Mesothelial cell of epicardium (in vitro differentiated cells): ENCODE measurements around the gene LCN2. TPM values are rescaled to one million over a fixed set of nuclear protein-coding genes. Genes with fewer than 3 reads are reported as not detected.
"Not testable (repeated sequence)": the region's sequence is repeated elsewhere in the genome, so short reads cannot be mapped to it uniquely, and the experiment has no call there.

Experiments used
- DNase-seq, 2 experiments: peaks; one replicate each; pipeline ENCODE4 v3.0.0; 2021; ENCODE audit warnings: low spot score in 2 of 2; ENCODE audit not compliant: unreplicated experiment in 2 of 2
- H3K27ac Mint-ChIP-seq: 2 replicates; pipeline ENCODE4 v1.8.0; 2021; ENCODE audit warnings: mixed read lengths
- H3K27me3 Mint-ChIP-seq: 2 replicates; pipeline ENCODE4 v1.8.0; 2021; ENCODE audit warnings: low read depth, mixed read lengths
- H3K36me3 Mint-ChIP-seq: 2 replicates; pipeline ENCODE4 v1.8.0; 2021; ENCODE audit warnings: mixed read lengths
- H3K4me1 Mint-ChIP-seq: 2 replicates; pipeline ENCODE4 v1.8.0; 2021; ENCODE audit warnings: mixed read lengths
- H3K4me3 Mint-ChIP-seq: 2 replicates; pipeline ENCODE4 v1.8.0; 2021; ENCODE audit warnings: mild to moderate bottlenecking, moderate library complexity, mixed read lengths
- H3K9me3 Mint-ChIP-seq: 2 replicates; pipeline ENCODE4 v1.8.0; 2021; ENCODE audit warnings: mixed read lengths
- total RNA-seq: library from RNA; stranded (reverse); gene quantifications from 3 replicates; pipeline ENCODE4 v1.2.1, GENCODE V29; 2021
- TF ChIP-seq, protein P1 (sequence below): fragments of 200-600 bp; sonication (generic); IDR thresholded peaks from one replicate; pipeline ENCODE4 v1.5.0; 2021; ENCODE audit warnings: antibody characterized with exemption; ENCODE audit not compliant: unreplicated experiment

The LCN2 gene
- total RNA-seq, 1 donor from 2014 or later, result not detected

DNA sequence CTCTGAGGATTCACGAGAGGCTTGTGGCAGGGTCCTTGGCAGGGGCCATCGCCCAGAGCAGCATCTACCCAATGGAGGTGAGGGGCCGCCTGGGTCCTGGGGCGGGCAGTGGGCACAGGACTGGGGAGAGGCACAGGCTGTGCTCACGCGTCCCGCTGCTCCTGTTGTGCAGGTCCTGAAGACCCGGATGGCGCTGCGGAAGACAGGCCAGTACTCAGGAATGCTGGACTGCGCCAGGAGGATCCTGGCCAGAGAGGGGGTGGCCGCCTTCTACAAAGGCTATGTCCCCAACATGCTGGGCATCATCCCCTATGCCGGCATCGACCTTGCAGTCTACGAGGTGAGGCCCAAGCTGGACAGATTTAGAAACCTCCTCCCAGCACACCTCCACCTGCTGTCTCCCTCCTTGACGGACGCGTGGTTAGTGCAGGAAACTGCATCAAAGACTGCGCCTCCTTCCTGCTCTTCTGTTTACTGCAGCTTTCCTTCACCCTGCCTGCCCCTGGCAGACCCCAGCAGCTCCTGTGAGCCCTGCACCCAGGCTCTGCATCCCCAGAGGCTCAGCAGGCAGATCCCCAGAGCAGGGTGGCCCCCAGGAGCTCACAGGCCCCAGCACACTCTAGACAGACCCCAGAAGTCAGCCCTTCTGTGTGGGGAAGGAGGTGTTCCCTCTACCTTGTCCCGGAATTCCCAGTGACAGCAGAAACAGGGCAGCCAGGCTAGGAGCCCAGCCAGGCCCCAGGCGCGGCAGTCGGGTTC lies 42.9 kb upstream of the LCN2 start:
- Mint-ChIP-seq H3K27ac (no peak overlapping the region), H3K9me3 (no peaks in the 10 kb centered on the region), H3K27me3 (no peaks in the 10 kb centered on the region), H3K4me3 (no peak overlapping the region), H3K4me1 (no peaks in the 10 kb centered on the region), H3K36me3 (peaks cover 23% of the 10 kb centered on the region)
- DNase-seq, result no peak
- TF ChIP-seq, protein P1, sequence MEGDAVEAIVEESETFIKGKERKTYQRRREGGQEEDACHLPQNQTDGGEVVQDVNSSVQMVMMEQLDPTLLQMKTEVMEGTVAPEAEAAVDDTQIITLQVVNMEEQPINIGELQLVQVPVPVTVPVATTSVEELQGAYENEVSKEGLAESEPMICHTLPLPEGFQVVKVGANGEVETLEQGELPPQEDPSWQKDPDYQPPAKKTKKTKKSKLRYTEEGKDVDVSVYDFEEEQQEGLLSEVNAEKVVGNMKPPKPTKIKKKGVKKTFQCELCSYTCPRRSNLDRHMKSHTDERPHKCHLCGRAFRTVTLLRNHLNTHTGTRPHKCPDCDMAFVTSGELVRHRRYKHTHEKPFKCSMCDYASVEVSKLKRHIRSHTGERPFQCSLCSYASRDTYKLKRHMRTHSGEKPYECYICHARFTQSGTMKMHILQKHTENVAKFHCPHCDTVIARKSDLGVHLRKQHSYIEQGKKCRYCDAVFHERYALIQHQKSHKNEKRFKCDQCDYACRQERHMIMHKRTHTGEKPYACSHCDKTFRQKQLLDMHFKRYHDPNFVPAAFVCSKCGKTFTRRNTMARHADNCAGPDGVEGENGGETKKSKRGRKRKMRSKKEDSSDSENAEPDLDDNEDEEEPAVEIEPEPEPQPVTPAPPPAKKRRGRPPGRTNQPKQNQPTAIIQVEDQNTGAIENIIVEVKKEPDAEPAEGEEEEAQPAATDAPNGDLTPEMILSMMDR, result no peak

DNA sequence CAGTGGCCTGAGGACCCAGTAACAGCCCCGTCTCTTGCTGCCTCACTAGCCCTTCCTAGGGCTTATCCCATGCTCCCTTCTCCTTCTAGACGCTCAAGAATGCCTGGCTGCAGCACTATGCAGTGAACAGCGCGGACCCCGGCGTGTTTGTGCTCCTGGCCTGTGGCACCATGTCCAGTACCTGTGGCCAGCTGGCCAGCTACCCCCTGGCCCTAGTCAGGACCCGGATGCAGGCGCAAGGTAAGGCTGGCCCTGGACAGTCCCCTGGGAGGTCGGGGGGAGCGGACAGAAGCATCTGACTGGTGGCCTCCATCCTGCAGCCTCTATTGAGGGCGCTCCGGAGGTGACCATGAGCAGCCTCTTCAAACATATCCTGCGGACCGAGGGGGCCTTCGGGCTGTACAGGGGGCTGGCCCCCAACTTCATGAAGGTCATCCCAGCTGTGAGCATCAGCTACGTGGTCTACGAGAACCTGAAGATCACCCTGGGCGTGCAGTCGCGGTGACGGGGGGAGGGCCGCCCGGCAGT lies 42.2 kb upstream of the LCN2 start:
- H3K36me3 Mint-ChIP-seq, result peaks cover 21% of the 10 kb centered on the region
- no peaks in the 10 kb centered on the region for H3K27me3 Mint-ChIP-seq
- H3K4me3 Mint-ChIP-seq, result no peak overlapping the region
- H3K9me3 Mint-ChIP-seq, result no peaks in the 10 kb centered on the region
- TF ChIP-seq, protein P1, result no peak
- no peak for DNase-seq
- H3K27ac Mint-ChIP-seq, result no peak overlapping the region
- no peaks in the 10 kb centered on the region for H3K4me1 Mint-ChIP-seq

DNA sequence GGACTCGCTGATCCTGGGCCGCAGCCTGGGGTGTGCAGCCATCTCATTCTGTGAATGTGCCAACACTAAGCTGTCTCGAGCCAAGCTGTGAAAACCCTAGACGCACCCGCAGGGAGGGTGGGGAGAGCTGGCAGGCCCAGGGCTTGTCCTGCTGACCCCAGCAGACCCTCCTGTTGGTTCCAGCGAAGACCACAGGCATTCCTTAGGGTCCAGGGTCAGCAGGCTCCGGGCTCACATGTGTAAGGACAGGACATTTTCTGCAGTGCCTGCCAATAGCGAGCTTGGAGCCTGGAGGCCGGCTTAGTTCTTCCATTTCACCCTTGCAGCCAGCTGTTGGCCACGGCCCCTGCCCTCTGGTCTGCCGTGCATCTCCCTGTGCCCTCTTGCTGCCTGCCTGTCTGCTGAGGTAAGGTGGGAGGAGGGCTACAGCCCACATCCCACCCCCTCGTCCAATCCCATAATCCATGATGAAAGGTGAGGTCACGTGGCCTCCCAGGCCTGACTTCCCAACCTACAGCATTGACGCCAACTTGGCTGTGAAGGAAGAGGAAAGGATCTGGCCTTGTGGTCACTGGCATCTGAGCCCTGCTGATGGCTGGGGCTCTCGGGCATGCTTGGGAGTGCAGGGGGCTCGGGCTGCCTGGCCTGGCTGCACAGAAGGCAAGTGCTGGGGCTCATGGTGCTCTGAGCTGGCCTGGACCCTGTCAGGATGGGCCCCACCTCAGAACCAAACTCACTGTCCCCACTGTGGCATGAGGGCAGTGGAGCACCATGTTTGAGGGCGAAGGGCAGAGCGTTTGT lies 41.6 kb upstream of the LCN2 start:
- no peak overlapping the region for H3K4me3 Mint-ChIP-seq
- no peak overlapping the region for H3K27ac Mint-ChIP-seq
- no peaks in the 10 kb centered on the region for H3K9me3 Mint-ChIP-seq
- peaks cover 16% of the 10 kb centered on the region for H3K36me3 Mint-ChIP-seq
- H3K27me3 Mint-ChIP-seq, result no peaks in the 10 kb centered on the region
- H3K4me1 Mint-ChIP-seq, result no peaks in the 10 kb centered on the region
- TF ChIP-seq, protein P1, result no peak
- DNase-seq, result no peak

DNA sequence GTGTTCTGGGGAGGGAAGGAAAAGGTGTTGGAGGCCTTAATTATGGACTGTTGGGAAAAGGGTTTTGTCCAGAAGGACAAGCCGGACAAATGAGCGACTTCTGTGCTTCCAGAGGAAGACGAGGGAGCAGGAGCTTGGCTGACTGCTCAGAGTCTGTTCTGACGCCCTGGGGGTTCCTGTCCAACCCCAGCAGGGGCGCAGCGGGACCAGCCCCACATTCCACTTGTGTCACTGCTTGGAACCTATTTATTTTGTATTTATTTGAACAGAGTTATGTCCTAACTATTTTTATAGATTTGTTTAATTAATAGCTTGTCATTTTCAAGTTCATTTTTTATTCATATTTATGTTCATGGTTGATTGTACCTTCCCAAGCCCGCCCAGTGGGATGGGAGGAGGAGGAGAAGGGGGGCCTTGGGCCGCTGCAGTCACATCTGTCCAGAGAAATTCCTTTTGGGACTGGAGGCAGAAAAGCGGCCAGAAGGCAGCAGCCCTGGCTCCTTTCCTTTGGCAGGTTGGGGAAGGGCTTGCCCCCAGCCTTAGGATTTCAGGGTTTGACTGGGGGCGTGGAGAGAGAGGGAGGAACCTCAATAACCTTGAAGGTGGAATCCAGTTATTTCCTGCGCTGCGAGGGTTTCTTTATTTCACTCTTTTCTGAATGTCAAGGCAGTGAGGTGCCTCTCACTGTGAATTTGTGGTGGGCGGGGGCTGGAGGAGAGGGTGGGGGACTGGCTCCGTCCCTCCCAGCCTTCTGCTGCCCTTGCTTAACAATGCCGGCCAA lies 40.8 kb upstream of the LCN2 start:
- TF ChIP-seq, protein P1, result no peak
- no peaks in the 10 kb centered on the region for H3K27me3 Mint-ChIP-seq
- no peaks in the 10 kb centered on the region for H3K4me1 Mint-ChIP-seq
- peak overlapping the region; percentile 9 for H3K27ac Mint-ChIP-seq
- DNase-seq, result no peak
- no peak overlapping the region for H3K4me3 Mint-ChIP-seq
- peaks cover 14% of the 10 kb centered on the region for H3K36me3 Mint-ChIP-seq
- H3K9me3 Mint-ChIP-seq, result no peaks in the 10 kb centered on the region

DNA sequence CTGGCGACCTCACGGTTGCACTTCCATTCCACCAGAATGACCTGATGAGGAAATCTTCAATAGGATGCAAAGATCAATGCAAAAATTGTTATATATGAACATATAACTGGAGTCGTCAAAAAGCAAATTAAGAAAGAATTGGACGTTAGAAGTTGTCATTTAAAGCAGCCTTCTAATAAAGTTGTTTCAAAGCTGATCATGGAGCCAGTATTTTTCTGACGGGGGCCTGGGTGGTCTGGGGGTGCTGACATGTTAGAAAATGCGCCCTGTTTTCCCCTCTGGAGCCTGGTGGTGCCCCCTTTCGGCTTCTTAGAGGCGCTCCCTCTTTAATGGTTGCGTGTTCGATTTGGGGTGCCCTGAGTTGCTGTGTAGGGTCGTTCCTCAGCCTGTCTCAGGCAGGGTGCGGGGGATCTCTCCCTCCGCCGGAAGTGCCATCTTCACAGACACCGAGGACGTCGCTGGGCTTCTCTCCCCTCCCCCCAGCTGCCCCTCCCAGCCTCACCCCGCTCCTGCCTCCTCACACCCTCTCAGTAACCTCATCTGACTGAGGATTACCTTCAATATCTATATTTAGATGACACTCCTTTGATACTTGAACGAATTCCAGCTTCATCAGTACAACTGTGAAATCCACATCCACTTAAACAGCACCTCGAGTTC lies 40.1 kb upstream of the LCN2 start:
- H3K9me3 Mint-ChIP-seq, result no peaks in the 10 kb centered on the region
- H3K4me1 Mint-ChIP-seq, result no peaks in the 10 kb centered on the region
- H3K27me3 Mint-ChIP-seq, result no peaks in the 10 kb centered on the region
- H3K27ac Mint-ChIP-seq, result peak overlapping the region; percentile 9
- no peak for DNase-seq
- H3K36me3 Mint-ChIP-seq, result peaks cover 12% of the 10 kb centered on the region
- TF ChIP-seq, protein P1, result no peak
- no peak overlapping the region for H3K4me3 Mint-ChIP-seq

DNA sequence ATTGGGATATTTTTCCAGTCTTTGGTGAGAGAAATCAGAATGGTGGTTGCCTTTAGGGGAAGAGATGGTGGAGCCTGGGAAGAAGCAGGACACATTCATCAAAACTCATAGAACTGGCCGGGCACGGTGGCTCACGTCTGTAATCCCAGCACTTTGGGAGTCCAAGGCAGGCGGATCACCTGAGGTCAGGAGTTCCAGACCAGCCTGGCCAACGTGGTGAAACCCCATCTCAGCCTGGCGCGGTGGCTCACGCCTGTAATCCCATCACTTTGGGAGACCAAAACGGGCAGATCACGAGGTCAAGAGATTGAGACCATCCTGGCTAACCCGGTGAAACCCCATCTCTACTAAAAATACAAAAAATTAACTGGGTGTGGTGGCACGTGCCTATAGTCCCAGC lies 37.5 kb upstream of the LCN2 start:
- DNase-seq, H3K36me3 Mint-ChIP-seq, H3K4me1 Mint-ChIP-seq, H3K27me3 Mint-ChIP-seq, H3K27ac Mint-ChIP-seq, H3K9me3 Mint-ChIP-seq, H3K4me3 Mint-ChIP-seq: not testable (repeated sequence)
